IMR-90 (cell line): Measurements from ENCODE around the gene FICD. TPM values are rescaled to one million over a fixed set of nuclear protein-coding genes. Genes with fewer than 3 reads are reported as not detected.

Experiments used
- ATAC-seq: fragments of 200-7000 bp; cut with Tn5 transposase; 2 replicates; pipeline ENCODE4 v1.9.1; 2020; ENCODE audit warnings: low read depth, mild to moderate bottlenecking, moderate library complexity
- BruUV-seq: library from RNA; stranded (reverse); fragments of 400-500 nt; replicated peaks from 2 replicates; lab custom pipeline; 2021; lab: Mats Ljungman, UMichigan
- CTCF ChIA-PET: fragments of 300-600 bp; formaldehyde crosslinking; extraction: SDS; loops from one replicate; lab custom pipeline; 2021; ENCODE audit warnings: antibody characterized with exemption; lab: Yijun Ruan, JAX
- POLR2A ChIA-PET: fragments of 300-600 bp; sonication (Branson Sonifier 250); formaldehyde crosslinking; loops from one replicate; lab custom pipeline; 2022; ENCODE audit warnings: antibody characterized with exemption; ENCODE audit not compliant: unreplicated experiment; lab: Charles Lee
- DNase-seq: peaks from one replicate; pipeline ENCODE4 v3.0.0; 2013
- H2AFZ ChIP-seq: replicated peaks from 2 replicates; pipeline ENCODE3; 2013; ENCODE audit warnings: low read length, mild to moderate bottlenecking; ENCODE audit not compliant: poor library complexity
- H2AK5ac ChIP-seq: 2 replicates; pipeline ENCODE4 v1.6.1; 2013; ENCODE audit warnings: low read depth, low read length, inconsistent platforms
- H2AK9ac ChIP-seq: replicated peaks from 2 replicates; pipeline ENCODE3; 2013; ENCODE audit warnings: mild to moderate bottlenecking, low read depth, low read length, moderate library complexity; ENCODE audit not compliant: poor library complexity
- H2BK120ac ChIP-seq: 2 replicates; pipeline ENCODE4 v1.6.1; 2013; ENCODE audit warnings: low read depth, low read length, inconsistent platforms
- H2BK15ac ChIP-seq: 3 replicates; pipeline ENCODE4 v1.6.1; 2013; ENCODE audit warnings: low read depth, low read length, inconsistent platforms
- H2BK20ac ChIP-seq: 2 replicates; pipeline ENCODE4 v1.6.1; 2013; ENCODE audit warnings: low read depth, mild to moderate bottlenecking, inconsistent platforms, low read length, moderate library complexity
- H2BK5ac ChIP-seq: 2 replicates; pipeline ENCODE4 v1.6.1; 2013; ENCODE audit warnings: mild to moderate bottlenecking, low read depth, low read length, inconsistent platforms; ENCODE audit not compliant: poor library complexity, severe bottlenecking
- H3K14ac ChIP-seq: replicated peaks from 2 replicates; pipeline ENCODE4 v1.6.1; 2013; ENCODE audit warnings: low read depth, low read length, inconsistent platforms
- H3K18ac ChIP-seq: 2 replicates; pipeline ENCODE4 v1.6.1; 2013; ENCODE audit warnings: low read depth, low read length, control low read depth
- H3K23ac ChIP-seq: 2 replicates; pipeline ENCODE4 v1.6.1; 2013; ENCODE audit warnings: low read depth, low read length, inconsistent platforms
- H3K27ac ChIP-seq: 2 replicates; pipeline ENCODE4 v1.5.1; 2013; ENCODE audit warnings: mild to moderate bottlenecking, control low read depth, low read length; ENCODE audit not compliant: insufficient read depth
- H3K27me3 ChIP-seq: 2 replicates; pipeline ENCODE4 v1.6.1; 2013; ENCODE audit warnings: low read length; ENCODE audit not compliant: control insufficient read depth, insufficient read depth
- H3K36me3 ChIP-seq: 2 replicates; pipeline ENCODE4 v1.6.1; 2013; ENCODE audit warnings: low read length, mixed read lengths; ENCODE audit not compliant: control insufficient read depth, insufficient read depth
- H3K4ac ChIP-seq: 2 replicates; pipeline ENCODE4 v1.6.1; 2013; ENCODE audit warnings: low read depth, low read length, inconsistent platforms
- H3K4me1 ChIP-seq: 2 replicates; pipeline ENCODE4 v1.6.1; 2013; ENCODE audit warnings: low read length, mixed read lengths; ENCODE audit not compliant: control insufficient read depth, insufficient read depth
- H3K4me2 ChIP-seq: 2 replicates; pipeline ENCODE4 v1.6.1; 2013; ENCODE audit warnings: low read depth, mild to moderate bottlenecking, control low read depth, low read length, moderate library complexity
- H3K4me3 ChIP-seq: 2 replicates; pipeline ENCODE4 v1.5.1; 2013; ENCODE audit warnings: low read depth, mild to moderate bottlenecking, control low read depth, low read length, moderate library complexity; ENCODE audit not compliant: insufficient read depth
- H3K56ac ChIP-seq: 2 replicates; pipeline ENCODE4 v1.6.1; 2013; ENCODE audit warnings: low read length, inconsistent platforms; ENCODE audit not compliant: insufficient read depth; ENCODE audit errors: extremely low read depth
- H3K79me1 ChIP-seq, 2 experiments: 2 replicates each; pipeline ENCODE4 v1.6.1; 2013; ENCODE audit warnings: low read length in 2 of 2, inconsistent platforms in 1 of 2, low read depth in 1 of 2
- H3K9ac ChIP-seq: 2 replicates; pipeline ENCODE4 v1.6.1; 2013; ENCODE audit warnings: low read depth, low read length, control low read depth
- H3K9me1 ChIP-seq: 2 replicates; pipeline ENCODE4 v1.6.1; 2013; ENCODE audit warnings: low read length, inconsistent platforms; ENCODE audit not compliant: insufficient read depth
- H3K9me3 ChIP-seq: 2 replicates; pipeline ENCODE4 v1.6.1; 2013; ENCODE audit warnings: low read length; ENCODE audit not compliant: control insufficient read depth, insufficient read depth
- H4K20me1 ChIP-seq: 2 replicates; pipeline ENCODE4 v1.6.1; 2013; ENCODE audit warnings: low read length, inconsistent platforms; ENCODE audit not compliant: insufficient read depth
- H4K5ac ChIP-seq: 2 replicates; pipeline ENCODE4 v1.6.1; 2013; ENCODE audit warnings: mild to moderate bottlenecking, low read depth, low read length, control low read depth
- H4K8ac ChIP-seq, 2 experiments: 2 replicates each; pipeline ENCODE4 v1.6.1; 2013; ENCODE audit warnings: low read depth in 2 of 2, low read length in 2 of 2, control low read depth in 1 of 2, inconsistent platforms in 1 of 2
- H4K91ac ChIP-seq: 2 replicates; pipeline ENCODE4 v1.6.1; 2013; ENCODE audit warnings: low read depth, low read length, inconsistent platforms; ENCODE audit not compliant: insufficient read depth
- FOS ChIP-seq: fragments of 150-350 bp; IDR thresholded peaks from 2 replicates; pipeline ENCODE4 v1.6.1; 2016; ENCODE audit warnings: low read depth, low read length
- MAFK ChIP-seq: IDR thresholded peaks from 2 replicates; pipeline ENCODE4 v1.6.1; 2012; ENCODE audit warnings: low read depth, low read length, improper control_type of control experiment
- POLR2A ChIP-seq: IDR thresholded peaks from 2 replicates; pipeline ENCODE4 v1.6.1; 2012; ENCODE audit warnings: mild to moderate bottlenecking, low read depth, low read length
- WGBS, 2 experiments: methylation state at CpG; one replicate each; pipeline versions ENCODE4 v1.1.5 to v1.1.7; 2013; ENCODE audit warnings: missing lambda C conversion rate in 2 of 2; ENCODE audit not compliant: insufficient read length in 1 of 2; ENCODE audit errors: extremely low coverage in 2 of 2; 5-methylcytosine and 5-hydroxymethylcytosine counted together
- dilution Hi-C: fragments of 300-500 bp; cut with HindIII; formaldehyde crosslinking; loops from one replicate; pipeline ENCODE4 v1.14.3; 2018; ENCODE audit warnings: low sequenced_read_pairs; ENCODE audit not compliant: unreplicated experiment
- in situ Hi-C: fragments of 300-500 bp; cut with MboI; formaldehyde crosslinking; loops from 3 replicates; pipeline ENCODE4 v1.14.3; 2019; ENCODE audit warnings: low sequenced_read_pairs, inconsistent platforms, mixed read lengths
- intact Hi-C: fragments of 100-400 bp; cut with micrococcal nuclease; formaldehyde crosslinking; loops from 2 replicates; pipeline ENCODE4 v1.10.0; 2022
- polyA plus RNA-seq, 3 experiments: library from polyadenylated mRNA; depleted of rRNA; stranded (reverse); fragments of >200 nt; gene quantifications; 2 replicates each; pipeline ENCODE4 v1.2.3, GENCODE V29; 2012; ENCODE audit warnings: low replicate concordance in 1 of 3
- total RNA-seq: library from RNA; depleted of rRNA; stranded (reverse); fragments of >200 nt; gene quantifications from 2 replicates; pipeline ENCODE4 v1.2.3, GENCODE V29; 2012
- TF ChIP-seq, protein P1 (sequence below): fragments of 150-350 bp; IDR thresholded peaks from 2 replicates; pipeline ENCODE4 v1.6.1; 2016; ENCODE audit warnings: low read depth, mild to moderate bottlenecking, low read length, moderate library complexity, borderline replicate concordance
- TF ChIP-seq, protein P2 (sequence below): fragments of 150-350 bp; IDR thresholded peaks from 2 replicates; pipeline ENCODE4 v1.6.1; 2017; ENCODE audit warnings: mild to moderate bottlenecking, antibody characterized with exemption, low read length, low read depth

Gene FICD
- total and polyA plus RNA-seq, 2 of the 4 experiments (the other 2 are of a cell fraction) = 4.0 to 11.3 TPM

DNA sequence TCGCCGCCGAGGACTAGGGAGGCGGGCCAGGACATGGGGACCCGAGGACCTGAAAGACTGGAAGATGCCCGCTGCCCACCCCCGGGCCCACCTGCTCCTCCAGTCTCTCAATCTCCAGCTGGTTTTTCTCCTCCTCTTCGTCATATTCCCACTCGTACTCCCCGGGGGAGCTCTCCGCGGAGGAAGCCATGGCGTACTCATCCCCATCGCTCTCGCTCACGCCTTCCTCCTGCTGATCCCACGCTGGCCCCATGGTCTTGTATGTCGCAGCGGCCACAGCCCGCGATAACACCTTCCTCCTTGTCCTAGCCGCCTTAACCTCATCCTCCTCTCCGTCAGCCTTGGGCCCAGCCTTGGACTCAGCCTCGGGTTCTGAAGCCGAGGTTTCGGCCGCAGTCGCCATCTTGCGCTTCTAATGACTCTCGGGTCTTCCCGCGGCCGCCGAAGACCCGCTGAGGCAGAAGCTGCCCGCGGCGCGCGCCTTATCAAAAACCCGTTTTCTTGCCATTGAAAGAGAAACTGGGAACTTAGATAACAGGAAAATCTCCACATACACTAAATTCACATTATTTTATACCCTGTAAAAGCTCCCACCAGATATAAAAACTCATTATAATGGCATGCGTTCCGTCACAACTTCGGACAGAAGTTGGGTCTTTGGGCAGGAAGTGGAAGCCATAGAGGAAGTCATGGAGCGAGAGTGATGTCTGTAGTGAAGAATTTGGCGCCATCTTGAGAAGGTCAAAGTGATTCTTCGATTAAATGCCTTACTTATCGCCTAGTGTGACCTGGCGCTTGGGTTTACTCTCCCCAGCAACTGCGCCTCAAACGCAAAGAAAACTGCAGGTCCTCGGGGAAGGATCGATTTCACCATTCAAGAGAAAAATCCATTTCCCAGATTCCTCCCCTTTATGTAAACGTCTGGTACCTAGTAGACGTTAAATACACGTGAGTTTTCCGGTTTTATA, 46.0 kb downstream of the FICD start, which contains the start of gene SART3:
SART3 (minus strand) TSS at position 422 of the 968 bp plus-strand sequence; CDS start at position 403, 19 bp downstream.
- Histone ChIP-seq H2AK5ac (peak within 1 kb of the TSS; percentile 90), H3K27me3 (no peaks in the 10 kb centered on the region), H3K18ac (peak within 1 kb of the TSS; percentile 76), H3K14ac (peak within 1 kb of the TSS; percentile 99), H2AK9ac (peak within 1 kb of the TSS; percentile 93), H3K56ac (peak within 1 kb of the TSS; percentile 91), H2BK15ac (peak within 1 kb of the TSS; percentile 33; the same call in 1 of the 3 replicates), H2BK120ac (peak within 1 kb of the TSS; percentile 74), H3K36me3 (peaks cover 15% of the 10 kb centered on the region), H3K9me3 (no peaks in the 10 kb centered on the region), H3K4me1 (no peaks in the 10 kb centered on the region), H3K23ac (peak within 1 kb of the TSS; percentile 96), H3K9me1 (peaks cover 9% of the 10 kb centered on the region; the same call in 1 of the 2 replicates), H3K27ac (peak within 1 kb of the TSS; percentile 97), H4K20me1 (peaks cover 32% of the 10 kb centered on the region), H4K91ac (peak within 1 kb of the TSS; percentile 92), H4K8ac (peak within 1 kb of the TSS; percentile 80 to 97), H3K4me3 (peak within 1 kb of the TSS; percentile 92), H3K4me2 (peak within 1 kb of the TSS; percentile 99), H2BK5ac (peak within 1 kb of the TSS; percentile 92), H3K4ac (peak within 1 kb of the TSS; percentile 98), H3K9ac (peak within 1 kb of the TSS; percentile 99), H2BK20ac (no peak within 1 kb of the TSS), H2AFZ (peak within 1 kb of the TSS; percentile 96), H4K5ac (peak within 1 kb of the TSS; percentile 96), H3K79me1 (peaks cover 15 to 66% of the 10 kb centered on the region in 2 experiments)
- CTCF ChIA-PET = no interaction called here
- ATAC-seq = peak; percentile 58
- TF ChIP-seq FOS = peak; percentile 24; the same call in 1 of the 2 replicates
- TF ChIP-seq MAFK = no peak
- TF ChIP-seq, protein P1, sequence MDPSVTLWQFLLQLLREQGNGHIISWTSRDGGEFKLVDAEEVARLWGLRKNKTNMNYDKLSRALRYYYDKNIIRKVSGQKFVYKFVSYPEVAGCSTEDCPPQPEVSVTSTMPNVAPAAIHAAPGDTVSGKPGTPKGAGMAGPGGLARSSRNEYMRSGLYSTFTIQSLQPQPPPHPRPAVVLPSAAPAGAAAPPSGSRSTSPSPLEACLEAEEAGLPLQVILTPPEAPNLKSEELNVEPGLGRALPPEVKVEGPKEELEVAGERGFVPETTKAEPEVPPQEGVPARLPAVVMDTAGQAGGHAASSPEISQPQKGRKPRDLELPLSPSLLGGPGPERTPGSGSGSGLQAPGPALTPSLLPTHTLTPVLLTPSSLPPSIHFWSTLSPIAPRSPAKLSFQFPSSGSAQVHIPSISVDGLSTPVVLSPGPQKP = no peak
- TF ChIP-seq POLR2A = peak; percentile 87
- TF ChIP-seq, protein P2, sequence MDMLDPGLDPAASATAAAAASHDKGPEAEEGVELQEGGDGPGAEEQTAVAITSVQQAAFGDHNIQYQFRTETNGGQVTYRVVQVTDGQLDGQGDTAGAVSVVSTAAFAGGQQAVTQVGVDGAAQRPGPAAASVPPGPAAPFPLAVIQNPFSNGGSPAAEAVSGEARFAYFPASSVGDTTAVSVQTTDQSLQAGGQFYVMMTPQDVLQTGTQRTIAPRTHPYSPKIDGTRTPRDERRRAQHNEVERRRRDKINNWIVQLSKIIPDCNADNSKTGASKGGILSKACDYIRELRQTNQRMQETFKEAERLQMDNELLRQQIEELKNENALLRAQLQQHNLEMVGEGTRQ = no peak
- in situ Hi-C loops (loop anchor here (5.0 to 10.0 kb wide), 2 partner anchors 394 to 531 kb away; partner anchors contain the start of gene ALKBH2), dilution Hi-C loops (no loop called here), intact Hi-C loops (no loop called here)
- DNase-seq = peak; percentile 89
- WGBS, 2 experiments = 0% methylated on average over 20 of the region's 57 CpGs; no CpG with 5 or more reads in 1 of the 2 experiments
- no TSS peak for BruUV-seq
- POLR2A ChIA-PET = interaction anchor here (0.6 kb wide), 1 partner anchor 49 kb away, joined by 3 read pairs; no protein-coding TSS in a partner anchor
